ENCODE measurements around the gene OGFRL1.

OGFRL1 gene

DNA sequence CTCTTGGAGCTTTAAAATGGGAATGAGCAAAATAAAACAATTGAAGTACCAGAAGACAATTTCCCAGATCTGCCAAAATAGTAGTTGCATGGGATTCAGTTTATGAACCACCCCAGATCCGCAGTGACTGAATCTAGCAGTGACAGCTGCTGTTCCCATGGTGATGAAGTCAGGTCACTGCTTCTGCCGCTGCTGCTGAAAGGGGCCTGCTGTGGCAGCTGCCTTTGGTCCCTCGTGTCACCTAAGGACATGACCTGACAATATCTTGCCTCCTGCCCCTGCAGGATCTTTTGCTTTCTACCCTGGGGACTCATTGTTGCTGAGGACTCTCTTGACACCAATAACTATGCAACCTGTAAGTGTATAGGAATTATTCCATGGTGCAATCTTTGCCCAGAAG, 34.3 kb upstream of the OGFRL1 start:
- no peak overlapping the region for H3K9ac ChIP-seq (ENCODE audit: low read length)
- TF ChIP-seq, protein P1, sequence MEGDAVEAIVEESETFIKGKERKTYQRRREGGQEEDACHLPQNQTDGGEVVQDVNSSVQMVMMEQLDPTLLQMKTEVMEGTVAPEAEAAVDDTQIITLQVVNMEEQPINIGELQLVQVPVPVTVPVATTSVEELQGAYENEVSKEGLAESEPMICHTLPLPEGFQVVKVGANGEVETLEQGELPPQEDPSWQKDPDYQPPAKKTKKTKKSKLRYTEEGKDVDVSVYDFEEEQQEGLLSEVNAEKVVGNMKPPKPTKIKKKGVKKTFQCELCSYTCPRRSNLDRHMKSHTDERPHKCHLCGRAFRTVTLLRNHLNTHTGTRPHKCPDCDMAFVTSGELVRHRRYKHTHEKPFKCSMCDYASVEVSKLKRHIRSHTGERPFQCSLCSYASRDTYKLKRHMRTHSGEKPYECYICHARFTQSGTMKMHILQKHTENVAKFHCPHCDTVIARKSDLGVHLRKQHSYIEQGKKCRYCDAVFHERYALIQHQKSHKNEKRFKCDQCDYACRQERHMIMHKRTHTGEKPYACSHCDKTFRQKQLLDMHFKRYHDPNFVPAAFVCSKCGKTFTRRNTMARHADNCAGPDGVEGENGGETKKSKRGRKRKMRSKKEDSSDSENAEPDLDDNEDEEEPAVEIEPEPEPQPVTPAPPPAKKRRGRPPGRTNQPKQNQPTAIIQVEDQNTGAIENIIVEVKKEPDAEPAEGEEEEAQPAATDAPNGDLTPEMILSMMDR (IDR thresholded peaks at IDR 0.05; ENCODE audit: insufficient read depth, low read length, poor library complexity, severe bottlenecking) = no peak
- no peak for TF ChIP-seq EZH2phosphoT487 (conservative IDR thresholded peaks at IDR 0.05; ENCODE audit: low read length)
- no peaks in the 10 kb centered on the region for H3K79me2 ChIP-seq (ENCODE audit: insufficient read depth, low read length)
- no peaks in the 10 kb centered on the region for H3K36me3 ChIP-seq (ENCODE audit: low read length)
- no peak overlapping the region for H3K27ac ChIP-seq (ENCODE audit: low read depth, low read length)
- H3K27me3 ChIP-seq (ENCODE audit: low read length) = no peaks in the 10 kb centered on the region
- H4K20me1 ChIP-seq (ENCODE audit: low read depth, low read length) = no peaks in the 10 kb centered on the region
- no peaks in the 10 kb centered on the region for H3K9me2 ChIP-seq (replicated peaks; ENCODE audit: insufficient read depth, low read length)
- H3K4me2 ChIP-seq (ENCODE audit: low read depth, low read length, poor library complexity, severe bottlenecking) = no peak overlapping the region
- H3K9me3 ChIP-seq (ENCODE audit: insufficient read depth, low read length) = no peaks in the 10 kb centered on the region
- no peaks in the 10 kb centered on the region for H3F3A ChIP-seq (ENCODE audit: insufficient read depth)
- no peak overlapping the region for H3K4me3 ChIP-seq (ENCODE audit: insufficient read depth, low read length, poor library complexity, severe bottlenecking)
- H2AFZ ChIP-seq (ENCODE audit: low read depth, low read length, severe bottlenecking) = no peak overlapping the region

DNA sequence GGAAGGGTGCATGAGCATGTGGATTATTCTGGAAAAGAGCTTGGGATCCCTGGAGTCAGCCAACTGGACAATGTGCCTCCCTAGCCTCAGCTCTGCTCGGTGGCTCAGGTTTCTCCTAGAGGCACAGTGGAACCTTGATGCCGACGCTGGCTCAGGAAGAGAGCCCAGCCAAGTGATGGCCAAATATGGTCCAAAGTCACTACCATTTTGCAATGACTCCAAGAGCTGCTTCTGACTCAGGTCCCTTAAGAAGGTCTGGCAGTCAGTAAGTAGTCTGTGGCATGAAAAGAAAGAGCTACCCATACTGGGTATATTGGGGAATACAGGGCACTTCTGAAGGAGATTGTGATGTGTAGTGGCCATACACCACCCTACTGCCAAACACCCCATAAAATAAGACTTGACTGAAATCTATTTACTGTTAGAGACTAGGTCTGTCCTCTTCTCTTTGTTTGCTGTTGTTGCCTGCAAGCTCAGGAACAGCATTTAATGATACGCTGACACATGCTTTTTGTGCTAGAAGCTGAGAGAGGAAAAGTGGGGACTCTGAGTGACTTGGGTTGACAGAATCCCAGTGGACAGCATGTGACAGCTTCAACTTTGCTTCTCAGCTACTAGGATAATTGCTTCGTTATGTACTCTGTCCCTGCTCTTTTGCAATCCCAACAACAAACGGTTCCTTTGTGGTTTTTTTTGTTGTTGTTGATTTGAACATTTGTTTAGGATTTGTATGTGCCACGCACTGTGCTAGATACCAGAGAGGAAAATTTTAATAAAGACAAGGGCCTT, 30.3 kb upstream of the OGFRL1 start:
- no peak overlapping the region for H3K4me2 ChIP-seq (ENCODE audit: low read depth, low read length, poor library complexity, severe bottlenecking)
- TF ChIP-seq, protein P1 (IDR thresholded peaks at IDR 0.05; ENCODE audit: insufficient read depth, low read length, poor library complexity, severe bottlenecking) = no peak
- TF ChIP-seq EZH2phosphoT487 (conservative IDR thresholded peaks at IDR 0.05; ENCODE audit: low read length) = no peak
- H2AFZ ChIP-seq (ENCODE audit: low read depth, low read length, severe bottlenecking) = no peak overlapping the region
- no peaks in the 10 kb centered on the region for H3K36me3 ChIP-seq (ENCODE audit: low read length)
- no peak overlapping the region for H3K9ac ChIP-seq (ENCODE audit: low read length)
- no peak overlapping the region for H3K27ac ChIP-seq (ENCODE audit: low read depth, low read length)
- H3K4me3 ChIP-seq (ENCODE audit: insufficient read depth, low read length, poor library complexity, severe bottlenecking) = no peak overlapping the region
- H3K79me2 ChIP-seq (ENCODE audit: insufficient read depth, low read length) = no peaks in the 10 kb centered on the region
- H3K9me3 ChIP-seq (ENCODE audit: insufficient read depth, low read length) = no peaks in the 10 kb centered on the region
- H3K27me3 ChIP-seq (ENCODE audit: low read length) = no peaks in the 10 kb centered on the region
- H3K9me2 ChIP-seq (replicated peaks; ENCODE audit: insufficient read depth, low read length) = no peaks in the 10 kb centered on the region
- H3F3A ChIP-seq (ENCODE audit: insufficient read depth) = no peaks in the 10 kb centered on the region
- no peaks in the 10 kb centered on the region for H4K20me1 ChIP-seq (ENCODE audit: low read depth, low read length)

DNA sequence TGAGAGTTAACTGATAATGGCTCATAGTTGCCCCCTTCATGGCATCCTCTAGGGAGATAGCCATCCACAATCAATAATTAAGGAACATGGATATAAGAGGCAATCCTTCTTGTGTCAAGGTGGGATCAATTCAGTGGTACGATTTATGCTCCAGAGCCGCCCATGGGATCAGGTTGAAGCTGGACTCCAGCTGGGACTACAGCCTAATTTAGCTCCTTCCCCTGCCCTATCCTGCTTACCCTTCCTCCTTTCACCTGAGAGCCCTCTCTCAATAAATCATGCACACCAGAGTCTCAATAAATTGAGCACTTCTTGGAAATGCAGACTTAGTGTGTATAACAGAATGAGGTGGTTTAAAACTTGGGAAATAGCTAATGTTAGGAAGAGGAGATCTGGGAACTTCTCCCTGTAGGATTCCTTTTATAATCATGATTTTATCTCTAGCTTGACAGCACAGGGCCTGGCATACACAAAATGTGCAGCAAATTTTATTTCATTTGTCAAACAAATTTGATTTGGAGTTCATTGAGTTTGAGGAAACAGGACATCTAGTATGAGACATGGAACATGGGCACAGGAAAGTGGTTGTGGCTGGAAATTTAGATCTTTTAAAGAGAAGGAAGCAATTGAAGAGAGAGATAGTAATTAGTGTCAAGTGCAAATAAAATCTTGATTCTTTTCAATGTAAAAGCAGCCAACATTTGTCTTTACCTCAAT, 28.6 kb upstream of the OGFRL1 start:
- no peak overlapping the region for H3K27ac ChIP-seq (ENCODE audit: low read depth, low read length)
- H3K9me3 ChIP-seq (ENCODE audit: insufficient read depth, low read length) = no peaks in the 10 kb centered on the region
- no peak overlapping the region for H3K4me2 ChIP-seq (ENCODE audit: low read depth, low read length, poor library complexity, severe bottlenecking)
- H3K4me3 ChIP-seq (ENCODE audit: insufficient read depth, low read length, poor library complexity, severe bottlenecking) = no peak overlapping the region
- no peaks in the 10 kb centered on the region for H3K27me3 ChIP-seq (ENCODE audit: low read length)
- H3K79me2 ChIP-seq (ENCODE audit: insufficient read depth, low read length) = no peaks in the 10 kb centered on the region
- TF ChIP-seq, protein P1 (IDR thresholded peaks at IDR 0.05; ENCODE audit: insufficient read depth, low read length, poor library complexity, severe bottlenecking) = no peak
- no peak for TF ChIP-seq EZH2phosphoT487 (conservative IDR thresholded peaks at IDR 0.05; ENCODE audit: low read length)
- H3K36me3 ChIP-seq (ENCODE audit: low read length) = no peaks in the 10 kb centered on the region
- no peaks in the 10 kb centered on the region for H4K20me1 ChIP-seq (ENCODE audit: low read depth, low read length)
- no peaks in the 10 kb centered on the region for H3K9me2 ChIP-seq (replicated peaks; ENCODE audit: insufficient read depth, low read length)
- H3F3A ChIP-seq (ENCODE audit: insufficient read depth) = no peaks in the 10 kb centered on the region
- no peak overlapping the region for H2AFZ ChIP-seq (ENCODE audit: low read depth, low read length, severe bottlenecking)
- H3K9ac ChIP-seq (ENCODE audit: low read length) = no peak overlapping the region

All from SU-DHL-6 (cell line).